ENCODE data around the gene SLC6A16. TPM values are rescaled to one million over a fixed set of nuclear protein-coding genes. Genes with fewer than 3 reads are reported as not detected.

The SLC6A16 gene
- total and polyA plus RNA-seq, 2 of the 8 experiments (the other 6 are each of a cell fraction or from before 2014, with no cell fraction given) = 1.1 to 1.5 TPM

GRCh38 chr19:49301165-49301865, 23.7 kb downstream of the SLC6A16 start (continued):
- TF ChIP-seq KDM4A (IDR thresholded peaks at IDR 0.05; ENCODE audit: low read depth, low read length, severe bottlenecking) (no peak), MAFK (IDR thresholded peaks at IDR 0.05; ENCODE audit: low read depth, low read length) (no peak), SP2 (IDR thresholded peaks at IDR 0.05; ENCODE audit: low read length) (no peak)

All from H1 (cell line).